ENCODE results near the gene ICA1.

Gene ICA1

DNA sequence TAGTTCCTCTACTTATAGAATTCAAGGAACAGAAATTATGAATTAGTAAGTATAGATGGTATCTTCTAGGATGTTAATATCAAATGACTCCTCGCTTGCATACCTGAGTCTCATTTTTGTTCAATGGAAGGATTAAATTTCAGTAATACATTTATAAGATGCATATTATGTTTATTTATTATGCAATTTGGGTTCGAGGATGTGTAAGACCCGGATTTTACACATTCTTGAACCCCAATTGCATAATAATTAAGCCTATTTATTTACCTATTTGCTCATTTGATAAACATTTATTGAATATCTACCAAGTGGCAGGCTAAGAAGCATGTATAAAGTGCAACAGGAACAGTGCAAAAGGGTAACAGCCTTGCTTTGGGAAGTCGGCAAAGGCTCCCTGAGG is 52.6 kb downstream of the ICA1 start:
- no peaks in the 10 kb centered on the region for H4K20me1 ChIP-seq (ENCODE audit: control insufficient read depth, insufficient read depth, low read depth, low read length)
- H3K27ac ChIP-seq (ENCODE audit: low read depth, low read length): no peak overlapping the region
- no peak overlapping the region for H3K4me3 ChIP-seq (ENCODE audit: low read length)
- H3K9me2 ChIP-seq (replicated peaks; ENCODE audit: control insufficient read depth, low read length): no peaks in the 10 kb centered on the region
- TF ChIP-seq EZH2phosphoT487 (IDR thresholded peaks at IDR 0.05; ENCODE audit: borderline replicate concordance, low read length): no peak
- TF ChIP-seq, protein P1, sequence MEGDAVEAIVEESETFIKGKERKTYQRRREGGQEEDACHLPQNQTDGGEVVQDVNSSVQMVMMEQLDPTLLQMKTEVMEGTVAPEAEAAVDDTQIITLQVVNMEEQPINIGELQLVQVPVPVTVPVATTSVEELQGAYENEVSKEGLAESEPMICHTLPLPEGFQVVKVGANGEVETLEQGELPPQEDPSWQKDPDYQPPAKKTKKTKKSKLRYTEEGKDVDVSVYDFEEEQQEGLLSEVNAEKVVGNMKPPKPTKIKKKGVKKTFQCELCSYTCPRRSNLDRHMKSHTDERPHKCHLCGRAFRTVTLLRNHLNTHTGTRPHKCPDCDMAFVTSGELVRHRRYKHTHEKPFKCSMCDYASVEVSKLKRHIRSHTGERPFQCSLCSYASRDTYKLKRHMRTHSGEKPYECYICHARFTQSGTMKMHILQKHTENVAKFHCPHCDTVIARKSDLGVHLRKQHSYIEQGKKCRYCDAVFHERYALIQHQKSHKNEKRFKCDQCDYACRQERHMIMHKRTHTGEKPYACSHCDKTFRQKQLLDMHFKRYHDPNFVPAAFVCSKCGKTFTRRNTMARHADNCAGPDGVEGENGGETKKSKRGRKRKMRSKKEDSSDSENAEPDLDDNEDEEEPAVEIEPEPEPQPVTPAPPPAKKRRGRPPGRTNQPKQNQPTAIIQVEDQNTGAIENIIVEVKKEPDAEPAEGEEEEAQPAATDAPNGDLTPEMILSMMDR (IDR thresholded peaks at IDR 0.05; ENCODE audit: low read depth, low read length, poor library complexity, severe bottlenecking): no peak
- H3K27me3 ChIP-seq (ENCODE audit: control insufficient read depth, low read length): peaks cover 16% of the 10 kb centered on the region; the same call in 1 of the 2 replicates
- no peaks in the 10 kb centered on the region for H3K36me3 ChIP-seq (ENCODE audit: control insufficient read depth, low read length)
- H3K4me1 ChIP-seq (ENCODE audit: control insufficient read depth, low read length): no peaks in the 10 kb centered on the region
- no peaks in the 10 kb centered on the region for H3F3A ChIP-seq (ENCODE audit: control insufficient read depth, insufficient read depth)
- H3K4me2 ChIP-seq (ENCODE audit: low read length): no peak overlapping the region
- no peaks in the 10 kb centered on the region for H3K9me3 ChIP-seq (ENCODE audit: control insufficient read depth, insufficient read depth, low read length)
- no peaks in the 10 kb centered on the region for H3K79me2 ChIP-seq (ENCODE audit: control insufficient read depth, low read length)

- H3F3A ChIP-seq (ENCODE audit: control insufficient read depth, insufficient read depth): no peaks in the 10 kb centered on the region
- H3K4me3 ChIP-seq (ENCODE audit: low read length): no peak overlapping the region
- no peaks in the 10 kb centered on the region for H3K79me2 ChIP-seq (ENCODE audit: control insufficient read depth, low read length)
- H3K9me3 ChIP-seq (ENCODE audit: control insufficient read depth, insufficient read depth, low read length): no peaks in the 10 kb centered on the region
- H3K27ac ChIP-seq (ENCODE audit: low read depth, low read length): no peak overlapping the region
- H3K36me3 ChIP-seq (ENCODE audit: control insufficient read depth, low read length): no peaks in the 10 kb centered on the region
- no peaks in the 10 kb centered on the region for H3K4me1 ChIP-seq (ENCODE audit: control insufficient read depth, low read length)
- H3K27me3 ChIP-seq (ENCODE audit: control insufficient read depth, low read length): peaks cover 16% of the 10 kb centered on the region; the same call in 1 of the 2 replicates
- TF ChIP-seq EZH2phosphoT487 (IDR thresholded peaks at IDR 0.05; ENCODE audit: borderline replicate concordance, low read length): no peak
- TF ChIP-seq, protein P1 (IDR thresholded peaks at IDR 0.05; ENCODE audit: low read depth, low read length, poor library complexity, severe bottlenecking): no peak
- H3K4me2 ChIP-seq (ENCODE audit: low read length): no peak overlapping the region
- H4K20me1 ChIP-seq (ENCODE audit: control insufficient read depth, insufficient read depth, low read depth, low read length): no peaks in the 10 kb centered on the region
- no peaks in the 10 kb centered on the region for H3K9me2 ChIP-seq (replicated peaks; ENCODE audit: control insufficient read depth, low read length)
Measured at GRCh38 chr7:8208816-8209215, 53.2 kb downstream of the ICA1 start.

- Histone ChIP-seq H3K36me3 (ENCODE audit: control insufficient read depth, low read length) (no peaks in the 10 kb centered on the region), H3F3A (ENCODE audit: control insufficient read depth, insufficient read depth) (no peaks in the 10 kb centered on the region), H4K20me1 (ENCODE audit: control insufficient read depth, insufficient read depth, low read depth, low read length) (no peaks in the 10 kb centered on the region), H3K4me3 (ENCODE audit: low read length) (no peak overlapping the region), H3K4me2 (ENCODE audit: low read length) (no peak overlapping the region), H3K9me3 (ENCODE audit: control insufficient read depth, insufficient read depth, low read length) (no peaks in the 10 kb centered on the region), H3K27me3 (ENCODE audit: control insufficient read depth, low read length) (peaks cover 16% of the 10 kb centered on the region; the same call in 1 of the 2 replicates), H3K4me1 (ENCODE audit: control insufficient read depth, low read length) (no peaks in the 10 kb centered on the region), H3K79me2 (ENCODE audit: control insufficient read depth, low read length) (no peaks in the 10 kb centered on the region), H3K9me2 (replicated peaks; ENCODE audit: control insufficient read depth, low read length) (no peaks in the 10 kb centered on the region), H3K27ac (ENCODE audit: low read depth, low read length) (no peak overlapping the region)
- TF ChIP-seq, protein P1 (IDR thresholded peaks at IDR 0.05; ENCODE audit: low read depth, low read length, poor library complexity, severe bottlenecking): no peak
- TF ChIP-seq EZH2phosphoT487 (IDR thresholded peaks at IDR 0.05; ENCODE audit: borderline replicate concordance, low read length): no peak
Measured at GRCh38 chr7:8206956-8207355, 55.0 kb downstream of the ICA1 start.

Data from DOHH2 (cell line).